AML-193 (cell line): ENCODE data around the gene THSD4.

Experiments
- DNase-seq, 2 experiments: peaks; one replicate each; lab custom pipeline; 2025; lab: John Stamatoyannopoulos, UW

THSD4 gene

DNA sequence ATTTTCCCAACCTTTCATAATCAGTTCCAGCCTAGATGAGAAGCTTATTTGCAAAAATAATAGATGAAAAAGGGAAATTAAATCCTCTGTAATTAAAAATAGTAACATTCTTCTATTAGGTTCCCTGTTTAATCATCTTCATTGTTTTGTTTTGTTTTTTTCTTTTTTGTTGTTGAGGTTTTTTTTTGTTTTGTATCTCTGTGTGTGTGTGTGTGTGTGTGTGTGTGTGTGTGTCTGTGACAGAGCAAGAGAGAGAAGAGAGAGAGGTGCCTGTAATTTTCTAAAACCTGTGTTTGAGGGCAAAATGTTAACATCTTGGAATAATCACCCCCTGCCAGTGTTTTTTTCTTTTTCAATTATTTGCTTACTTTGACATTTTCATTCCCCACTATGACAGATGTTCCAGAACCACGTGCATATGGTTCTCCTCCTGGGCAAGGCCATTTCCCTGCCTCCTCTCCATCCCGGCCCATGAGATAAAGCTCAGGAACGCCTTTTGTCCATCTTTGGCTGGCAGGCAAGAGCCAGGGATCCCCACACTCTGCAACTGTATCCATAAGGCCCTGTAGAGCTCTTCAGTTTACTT is 573.3 kb downstream of the THSD4 start:
- no peak for DNase-seq

DNA sequence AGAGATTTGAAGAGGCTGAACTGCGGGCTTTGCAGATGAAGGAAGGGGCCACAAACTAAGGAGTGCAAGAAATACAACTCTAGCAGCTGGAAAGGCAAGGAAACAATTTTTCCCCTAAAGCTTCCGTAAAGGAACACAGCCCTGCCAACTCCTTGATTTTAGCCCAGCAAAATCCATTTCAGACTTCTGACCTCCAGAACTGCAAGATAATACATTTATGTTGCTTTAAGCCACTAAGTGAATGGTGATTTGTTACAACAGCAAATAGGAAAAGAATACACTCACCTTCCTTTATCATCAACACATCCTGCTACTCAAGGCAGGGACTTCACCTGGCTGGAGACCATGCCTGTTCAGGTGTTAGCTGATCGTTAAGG is 575.8 kb downstream of the THSD4 start:
- DNase-seq, result no peak

DNA sequence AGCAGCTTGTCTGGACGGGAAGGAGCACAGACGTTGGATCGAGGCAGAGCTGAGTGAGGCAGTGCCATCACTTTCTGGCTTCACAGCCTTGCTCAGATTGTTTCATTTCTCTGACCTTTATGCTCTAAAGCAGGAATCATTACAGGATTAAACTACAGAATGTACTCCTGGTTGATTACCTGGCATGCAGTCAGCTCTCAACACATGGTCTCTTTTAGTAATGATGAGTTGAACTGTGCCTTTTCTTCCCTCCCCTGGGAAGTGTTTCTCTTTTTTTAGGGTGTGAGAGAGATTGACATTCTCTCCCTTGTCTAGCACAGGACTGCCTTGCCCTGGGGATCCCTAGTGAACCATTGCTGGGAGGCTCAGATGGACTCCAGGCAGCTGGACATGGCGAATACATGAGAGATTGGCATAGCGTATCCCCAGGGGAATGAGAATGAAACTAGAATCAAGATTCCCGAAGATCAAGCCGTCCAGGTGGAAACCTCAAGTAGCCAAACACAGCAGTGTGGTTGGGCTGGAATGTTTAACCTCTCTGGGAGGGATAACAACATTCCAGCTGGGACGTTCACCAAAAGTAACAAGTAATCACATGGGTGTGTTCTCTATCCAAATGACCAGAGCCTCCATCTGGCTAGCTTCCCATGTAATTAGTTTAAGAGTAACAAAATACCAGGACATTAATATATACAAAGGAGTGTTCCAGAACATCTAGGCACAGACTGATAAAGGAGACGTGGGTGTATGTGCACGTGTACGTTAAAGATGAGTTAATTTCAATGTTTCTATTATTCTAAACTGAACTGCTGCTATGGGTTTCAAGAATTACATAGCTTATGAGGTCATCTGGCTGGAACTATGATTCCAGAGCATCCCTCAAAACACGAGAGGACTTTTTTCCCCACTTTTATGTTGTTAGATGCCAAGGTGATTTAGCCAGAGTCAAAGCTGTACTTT is 576.5 kb downstream of the THSD4 start:
- DNase-seq, result no peak

DNA sequence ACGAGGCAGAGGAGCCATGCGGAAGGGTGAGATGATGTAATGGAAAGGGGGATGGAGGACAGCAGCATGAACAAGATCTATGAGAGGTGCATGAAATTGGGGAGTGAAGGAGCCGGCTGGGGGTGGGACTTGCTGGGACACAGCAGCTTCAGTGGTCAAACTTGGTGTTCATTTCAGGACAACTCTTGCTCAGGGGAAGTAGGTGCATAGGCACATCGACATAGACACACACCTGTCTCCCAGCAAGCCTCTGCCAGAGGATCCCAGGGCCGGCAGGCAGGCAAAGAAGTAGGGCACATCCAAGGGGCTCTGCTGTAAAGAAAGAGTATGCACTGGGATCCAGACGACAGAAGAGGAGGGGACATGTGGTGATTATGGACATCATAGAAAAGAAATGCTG is 582.0 kb downstream of the THSD4 start:
- no peak for DNase-seq

DNA sequence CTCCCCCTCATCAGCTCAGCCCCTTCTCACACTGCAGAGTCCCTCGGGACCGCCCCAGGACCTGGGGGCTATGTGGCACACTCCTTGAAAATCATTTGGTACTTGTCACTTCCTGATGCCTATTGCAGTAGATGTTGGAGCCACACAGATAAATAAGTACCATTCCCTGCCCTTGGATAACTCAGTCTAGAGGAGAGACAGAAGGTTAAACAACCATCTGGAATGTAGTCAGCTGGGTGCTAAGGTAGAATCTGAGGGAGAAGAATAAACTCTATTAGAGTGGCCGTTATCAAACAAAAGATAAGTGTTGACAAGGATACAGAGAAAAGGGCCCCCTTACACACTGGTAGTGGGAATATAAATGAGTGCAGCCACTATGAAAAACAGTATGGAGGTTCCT is 582.8 kb downstream of the THSD4 start:
- no peak for DNase-seq

DNA sequence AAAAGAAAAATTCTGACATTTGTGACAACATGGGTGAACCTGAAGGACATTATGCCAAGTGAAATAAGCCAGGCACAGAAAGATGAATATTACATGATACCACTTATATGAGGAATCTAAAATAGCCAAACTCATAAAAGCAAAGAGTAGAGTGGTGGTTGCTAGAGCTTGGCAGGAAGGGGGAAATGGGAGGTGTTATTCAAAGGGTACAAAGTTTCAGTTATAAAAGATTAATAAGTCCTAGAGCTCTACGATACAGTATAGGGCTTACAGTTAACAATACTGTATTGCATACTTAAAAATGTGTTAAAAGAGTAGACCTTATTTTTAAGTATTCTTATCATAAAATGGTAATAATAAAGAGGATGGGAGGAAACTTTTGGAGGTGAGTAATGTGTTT is 583.5 kb downstream of the THSD4 start:
- no peak for DNase-seq

DNA sequence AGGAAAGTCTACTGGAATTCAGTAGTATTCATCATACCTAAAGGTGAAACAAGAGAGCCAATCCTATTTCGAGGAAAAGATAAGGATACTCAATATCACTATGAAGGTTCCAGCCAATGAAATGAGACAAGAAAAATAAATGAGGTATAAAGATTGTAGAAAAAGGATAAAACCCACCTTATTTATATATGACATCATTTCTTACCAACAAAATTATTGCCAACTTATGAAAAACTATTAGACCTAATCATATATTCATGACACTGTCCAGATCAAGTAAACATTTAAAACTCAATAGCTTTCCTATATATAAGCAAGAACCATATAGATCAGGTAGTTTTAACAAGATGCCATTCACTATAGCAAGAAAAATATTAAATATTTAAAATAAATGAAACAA is 584.7 kb downstream of the THSD4 start:
- DNase-seq, result no peak

DNA sequence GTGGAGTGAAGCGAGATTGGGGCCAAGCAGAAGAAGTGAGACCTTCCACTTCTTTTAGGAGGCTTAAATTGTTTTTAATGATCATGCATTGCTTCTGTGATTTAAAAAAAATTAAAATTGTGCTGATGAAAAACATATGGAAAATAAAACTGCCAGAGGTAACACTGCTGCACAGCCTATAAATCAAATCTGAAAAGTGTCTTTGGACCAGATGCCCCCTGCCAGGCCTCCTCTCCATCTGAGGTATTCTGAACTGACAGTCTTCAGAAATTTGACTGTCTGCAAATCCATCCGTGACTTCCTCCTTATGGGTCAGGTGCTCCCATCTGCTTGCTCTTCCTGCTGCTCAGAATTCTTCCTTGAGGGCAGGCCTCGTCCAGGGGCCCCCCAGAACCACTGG is 586.5 kb downstream of the THSD4 start:
- DNase-seq, result no peak

DNA sequence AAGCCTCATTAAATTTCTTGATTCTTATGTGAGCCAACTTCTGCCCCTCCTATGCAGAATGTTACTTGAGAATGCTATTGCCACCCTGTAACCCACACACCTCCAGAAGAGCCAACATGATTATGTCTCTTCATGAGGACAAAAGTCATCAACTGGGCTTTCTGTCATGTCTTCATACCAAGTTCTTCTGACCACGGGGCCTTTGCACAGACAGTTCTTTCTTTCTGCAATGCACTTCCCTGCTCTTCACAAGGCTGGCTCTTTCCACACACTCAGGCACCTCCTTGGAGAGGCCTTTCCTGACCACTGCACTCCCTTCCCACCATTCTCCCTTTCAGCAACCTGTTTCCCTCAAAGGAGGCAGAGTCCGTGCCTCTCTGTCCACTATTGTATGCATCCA is 587.2 kb downstream of the THSD4 start:
- no peak for DNase-seq

DNA sequence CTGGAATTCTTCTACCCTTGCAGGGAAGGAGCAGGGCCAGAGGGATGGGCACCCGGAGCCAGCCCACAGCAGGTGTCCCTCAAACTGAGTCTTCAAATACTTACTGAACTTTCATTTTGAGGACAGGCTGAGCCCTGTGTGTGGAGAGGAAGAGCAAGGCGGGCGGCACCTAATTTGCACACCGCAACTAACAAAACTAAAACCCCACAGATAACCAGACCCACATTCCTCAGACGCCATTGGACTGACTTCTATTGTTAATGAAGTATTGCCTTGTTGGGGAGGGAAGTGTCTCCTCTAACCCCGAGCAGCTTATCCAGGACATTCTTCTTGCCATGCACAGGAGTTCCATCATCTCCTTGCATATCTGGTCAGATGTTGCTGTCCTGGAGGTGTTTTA is 589.9 kb downstream of the THSD4 start:
- no peak for DNase-seq

DNA sequence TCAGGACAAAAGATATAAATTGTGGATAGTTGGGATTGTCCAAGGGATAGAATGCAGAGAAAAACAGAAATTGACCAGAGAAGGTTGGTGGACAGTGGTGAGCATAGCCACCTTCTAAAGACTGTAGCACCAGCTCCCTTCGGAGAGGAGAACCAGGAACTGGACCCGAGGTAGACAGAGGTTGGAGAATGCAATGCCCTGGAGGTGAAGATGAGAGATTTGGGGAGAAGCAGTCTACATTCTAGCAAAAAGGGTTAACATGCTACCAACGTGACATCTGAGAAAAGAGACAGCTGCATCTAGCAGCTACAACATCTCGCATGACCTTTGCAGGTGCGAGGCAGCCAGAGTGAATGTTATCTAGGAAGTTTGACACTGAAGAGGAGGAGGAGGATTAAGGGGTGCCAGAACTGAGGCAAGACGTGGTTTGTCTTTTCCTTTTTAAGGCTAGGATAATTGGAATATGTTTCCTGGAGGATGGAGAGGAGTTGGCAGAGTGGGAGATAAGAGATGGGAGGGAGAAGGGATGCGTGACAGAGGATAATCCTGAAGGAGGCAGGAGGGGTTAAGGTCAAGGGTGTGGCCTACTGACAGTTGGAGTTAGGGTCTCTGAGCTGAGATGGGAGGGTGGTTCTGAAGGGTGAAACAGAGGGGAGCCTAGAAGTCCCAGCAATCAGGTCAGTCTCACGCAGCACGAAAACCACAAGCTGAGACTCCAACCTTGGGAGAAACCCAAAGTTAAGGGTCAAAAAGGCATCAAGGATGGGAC is 591.4 kb downstream of the THSD4 start:
- no peak for DNase-seq

DNA sequence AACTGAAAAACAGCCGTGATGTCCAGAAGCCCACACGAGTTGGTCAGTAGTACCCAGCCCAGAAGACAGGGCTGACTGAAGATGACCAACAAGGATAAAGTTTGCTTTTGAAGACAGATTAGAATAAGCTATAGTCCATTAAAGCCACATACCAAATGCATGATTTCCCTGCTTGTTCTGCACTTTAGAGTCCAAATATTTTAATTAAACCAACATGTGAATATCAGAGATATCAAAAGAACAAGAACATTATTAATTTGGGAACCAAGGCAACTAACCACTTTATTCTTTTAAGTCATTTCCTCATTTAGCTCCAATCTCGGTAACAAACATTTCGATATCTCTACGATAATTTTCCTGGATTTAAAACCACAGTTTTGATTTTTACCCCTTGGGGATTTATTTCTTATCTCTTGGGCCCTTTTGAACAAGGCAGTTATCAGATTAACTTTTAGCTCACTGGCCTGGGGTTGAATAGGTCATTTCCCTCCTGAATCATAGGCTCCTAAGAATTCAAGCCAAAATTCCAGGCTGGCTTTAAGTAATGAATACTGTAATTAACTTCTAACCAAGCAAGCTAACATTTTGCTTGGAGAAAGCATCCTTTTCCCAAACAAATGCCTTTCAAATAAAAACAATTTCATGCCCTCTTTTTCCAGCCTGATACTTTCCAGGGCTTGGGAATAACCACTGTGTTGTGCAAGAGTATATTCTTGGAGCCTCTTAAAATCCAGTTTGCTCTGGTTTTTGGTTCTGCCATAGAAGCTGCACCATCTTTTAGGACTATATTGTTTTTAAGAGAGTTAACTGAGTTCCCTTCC is 592.2 kb downstream of the THSD4 start:
- no peak for DNase-seq

DNA sequence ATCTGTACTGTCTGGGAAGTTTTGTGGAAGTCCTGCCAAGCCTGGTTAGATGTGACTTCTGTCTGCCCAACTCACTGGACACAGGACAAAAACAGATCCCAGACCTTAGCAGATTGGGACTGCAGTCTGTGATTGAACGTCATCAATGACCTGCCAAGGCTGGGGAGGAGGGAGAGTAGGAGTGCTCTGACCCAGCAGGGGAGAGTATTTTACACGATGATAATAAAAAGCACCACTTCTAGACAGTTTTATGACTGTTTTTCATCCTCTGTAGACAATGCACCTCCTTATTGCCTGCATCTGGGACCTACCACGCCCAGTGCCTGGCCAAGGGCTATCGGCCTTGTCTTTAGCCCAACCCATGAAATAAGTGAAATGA is 592.8 kb downstream of the THSD4 start:
- no peak for DNase-seq

DNA sequence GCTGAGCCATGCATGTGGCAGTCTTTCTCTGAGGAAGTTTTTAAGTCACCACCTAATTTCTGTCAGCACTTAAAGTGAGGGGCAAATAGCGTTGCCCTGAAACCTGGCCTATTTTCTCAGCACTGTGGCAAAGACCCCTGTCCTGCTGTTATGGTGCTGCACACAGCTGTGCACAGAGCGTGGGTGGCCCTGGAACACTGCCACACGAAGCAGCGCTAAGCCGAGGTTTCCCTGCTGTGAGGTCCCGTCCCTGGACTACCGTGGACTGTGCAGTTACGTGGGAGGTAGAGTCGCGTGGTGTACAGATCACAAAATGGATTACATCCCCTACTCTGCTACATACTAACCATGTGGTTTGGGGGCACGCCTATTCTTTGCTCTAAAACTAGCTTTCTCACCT is 593.5 kb downstream of the THSD4 start:
- no peak for DNase-seq

DNA sequence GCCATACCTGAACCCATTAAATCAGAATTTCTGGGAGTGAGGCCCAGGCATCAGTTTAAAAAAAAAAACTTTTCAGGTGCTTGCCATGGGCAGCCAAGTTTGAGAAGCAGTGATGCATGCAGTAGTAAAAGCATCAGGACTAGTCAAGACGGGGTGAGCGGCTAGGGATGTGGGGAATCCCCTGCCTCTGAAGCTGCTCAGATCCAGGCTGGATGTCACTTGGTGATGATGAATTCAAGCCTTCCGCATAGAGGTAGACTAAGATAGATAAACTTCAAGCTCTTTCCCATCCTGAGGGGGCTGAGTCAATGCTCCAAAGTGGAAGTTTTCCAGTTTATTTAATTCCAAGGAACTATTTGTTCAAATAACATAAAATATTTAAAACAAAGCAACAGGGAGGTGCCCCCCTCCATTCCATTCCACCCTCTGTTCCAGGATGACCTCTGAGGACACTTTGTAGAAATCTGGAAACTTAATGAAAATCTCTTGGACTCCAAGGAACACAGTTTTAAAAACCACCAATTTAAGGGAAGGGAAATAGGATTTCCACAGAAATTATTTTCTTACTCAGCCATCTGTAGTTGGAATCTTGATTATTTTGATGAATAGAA is 594.6 kb downstream of the THSD4 start:
- no peak for DNase-seq

DNA sequence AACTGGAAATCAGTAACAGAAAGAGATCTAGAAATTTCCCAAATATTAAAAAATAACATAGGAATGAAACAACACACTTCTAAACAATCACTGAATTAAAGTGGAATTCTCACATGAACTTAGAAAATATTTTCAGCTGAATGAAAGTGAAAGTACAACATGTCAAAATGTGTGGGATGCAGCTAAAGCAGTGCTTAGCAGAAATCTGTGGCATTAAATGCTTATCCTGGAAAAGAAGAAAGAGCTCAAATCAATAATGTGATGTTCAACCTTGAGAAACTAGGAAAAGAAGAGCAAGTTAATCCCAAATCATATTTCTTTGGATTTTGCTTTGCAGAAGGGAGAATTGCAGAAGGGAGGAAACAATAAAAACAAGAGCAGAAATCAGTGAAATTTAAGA is 596.9 kb downstream of the THSD4 start:
- no peak for DNase-seq

DNA sequence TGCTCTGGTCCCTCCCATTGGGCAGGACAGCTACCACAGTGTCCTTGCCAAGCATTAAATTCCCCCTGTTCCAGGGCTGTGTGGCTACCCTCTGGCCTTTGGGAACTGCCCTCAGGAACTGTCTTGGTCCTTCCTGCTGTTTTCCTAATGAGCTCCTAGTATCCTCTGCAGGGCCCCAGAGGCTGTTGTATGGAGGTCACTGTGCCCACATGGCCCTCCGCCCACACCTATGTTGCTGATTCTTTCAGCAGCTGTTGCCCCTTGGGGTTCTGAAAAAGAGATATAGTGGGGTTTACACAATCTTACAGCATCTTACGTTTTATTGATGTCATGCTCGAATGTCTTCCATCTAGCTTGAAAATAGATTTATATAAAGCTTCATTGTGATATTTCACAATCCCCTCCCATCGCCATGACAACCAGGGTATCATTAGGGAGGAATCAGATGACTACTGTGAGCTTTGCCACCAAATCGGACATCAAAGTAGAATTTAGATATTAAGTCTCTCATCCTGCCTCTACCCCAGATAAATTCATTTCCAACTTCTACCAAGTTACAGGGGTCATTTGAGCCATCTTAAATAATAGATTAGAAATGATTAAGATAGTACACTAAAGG is 598.0 kb downstream of the THSD4 start:
- no peak for DNase-seq

DNA sequence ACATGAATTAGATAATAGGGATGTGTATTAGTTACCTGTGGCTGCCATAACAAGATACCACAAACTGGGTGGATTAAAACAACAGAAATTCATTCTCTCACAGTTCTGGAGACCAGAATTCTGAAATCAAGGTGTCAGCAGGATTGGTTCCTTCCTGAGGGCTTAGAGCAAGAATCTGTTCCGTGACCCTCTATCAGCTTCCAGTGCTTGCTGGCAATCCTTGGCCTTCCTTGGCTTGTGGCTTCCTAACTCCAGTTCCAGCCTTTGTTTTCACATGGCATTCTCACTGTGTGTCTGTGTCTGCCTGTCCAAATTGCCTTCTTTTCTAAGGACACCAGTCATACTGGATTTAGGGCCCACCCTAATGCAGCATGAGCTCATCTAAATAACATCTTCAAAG is 600.6 kb downstream of the THSD4 start:
- no peak for DNase-seq

DNA sequence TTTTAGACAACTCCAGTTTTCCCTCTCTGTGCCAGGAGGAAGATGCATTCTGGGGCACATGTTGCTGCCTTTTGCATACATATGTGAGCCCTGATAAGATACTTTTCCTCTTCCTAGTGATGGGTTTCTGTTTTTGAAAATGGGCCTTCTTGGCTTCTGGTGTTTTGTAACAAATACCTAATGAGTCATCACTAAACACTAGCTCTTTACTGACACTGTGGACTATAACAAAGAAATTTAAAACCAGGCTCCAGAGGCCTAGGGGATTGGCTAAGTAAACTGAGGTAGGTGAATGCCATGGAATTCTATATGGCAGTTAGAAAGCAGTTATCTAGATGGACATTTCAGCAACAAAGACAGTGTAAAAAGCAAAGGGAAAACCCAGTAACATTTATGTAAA is 601.7 kb downstream of the THSD4 start:
- DNase-seq, result no peak

DNA sequence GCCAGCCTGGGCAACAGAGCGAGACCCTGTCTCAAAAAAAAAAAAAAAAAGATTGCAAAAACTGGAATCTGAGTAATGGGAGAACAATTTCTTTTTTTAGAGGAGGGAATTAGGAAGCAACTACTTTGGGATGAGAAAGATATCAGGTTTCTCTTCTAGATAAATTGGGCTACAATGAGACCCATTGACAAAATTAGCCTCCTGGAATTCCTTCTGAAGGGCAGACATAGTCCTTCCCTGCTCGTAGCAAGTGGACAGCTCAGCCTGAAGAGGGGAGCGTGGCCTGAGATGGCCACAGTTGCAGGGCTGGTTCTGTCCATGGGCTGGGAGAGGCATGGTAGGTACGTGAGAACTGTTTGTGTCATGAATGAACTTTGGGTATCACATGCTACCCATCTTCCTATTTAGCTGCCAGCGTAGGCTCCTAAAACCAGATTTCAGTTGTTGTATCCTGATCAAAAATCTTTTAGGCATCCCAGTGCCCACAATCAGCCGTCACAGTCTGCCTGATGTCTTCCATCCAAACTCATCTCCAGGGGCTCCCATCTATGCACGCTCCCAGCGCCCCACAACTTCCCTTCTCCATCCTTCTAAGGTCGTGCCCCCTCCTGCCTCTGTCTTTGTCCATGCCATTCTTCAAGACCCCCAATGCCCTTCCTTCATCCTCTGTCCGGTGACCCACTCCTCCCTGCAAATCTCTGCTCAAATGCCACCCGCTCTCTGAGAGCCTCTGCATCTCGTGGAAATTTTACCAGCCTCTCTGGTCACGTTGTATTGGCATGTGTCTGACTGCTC is 603.0 kb downstream of the THSD4 start:
- DNase-seq, result no peak
